Keratinocyte (primary cell): ENCODE data around the gene NLGN4X. TPM values are rescaled to one million over a fixed set of nuclear protein-coding genes. Genes with fewer than 3 reads are reported as not detected.

Source experiments
- DNase-seq: peaks from one replicate; pipeline ENCODE4 v3.0.0-alpha.2; 2011; ENCODE audit warnings: low read depth, missing footprints, low spot score
- FAIRE-seq: peaks from 2 replicates; lab custom pipeline; 2011; peaks lifted over from hg19 to GRCh38; lab: Jason Lieb, UNC
- H2AFZ ChIP-seq: 2 replicates; pipeline ENCODE4 v1.6.0; 2012; ENCODE audit warnings: low read length, control low read depth, inconsistent platforms; ENCODE audit not compliant: control insufficient read depth
- H3K27ac ChIP-seq: 2 replicates; pipeline ENCODE4 v1.5.1; 2011; ENCODE audit warnings: low read length; ENCODE audit not compliant: control insufficient read depth, insufficient read depth
- H3K27me3 ChIP-seq: 3 replicates; pipeline ENCODE4 v1.6.0; 2011; ENCODE audit warnings: low read length; ENCODE audit not compliant: control insufficient read depth, insufficient read depth; ENCODE audit errors: extremely low read depth
- H3K36me3 ChIP-seq, 2 experiments: 2 replicates in 1 of 2; 3 replicates in 1 of 2; pipeline ENCODE4 v1.5.1; 2011; ENCODE audit warnings: low read length in 2 of 2, mild to moderate bottlenecking in 1 of 2; ENCODE audit not compliant: control insufficient read depth in 2 of 2, insufficient read depth in 2 of 2; ENCODE audit errors: extremely low read depth in 1 of 2
- H3K4me1 ChIP-seq: 3 replicates; pipeline ENCODE4 v1.5.1; 2011; ENCODE audit warnings: low read length; ENCODE audit not compliant: control insufficient read depth, insufficient read depth; ENCODE audit errors: extremely low read depth
- H3K4me2 ChIP-seq: 3 replicates; pipeline ENCODE4 v1.6.0; 2011; ENCODE audit warnings: low read depth, low read length; ENCODE audit not compliant: control insufficient read depth, insufficient read depth; ENCODE audit errors: extremely low read depth
- H3K4me3 ChIP-seq, 3 experiments: fragments of 200-600 bp in 1 of 3; sonication (generic) in 1 of 3; 2 replicates in 2 of 3; 3 replicates in 1 of 3; pipeline ENCODE4 v1.5.1; 2011 to 2016; ENCODE audit warnings: low read length in 3 of 3, mild to moderate bottlenecking in 3 of 3, control low read depth in 2 of 3, inconsistent platforms in 1 of 3, low read depth in 1 of 3, mixed read lengths in 1 of 3, mixed run types in 1 of 3, moderate library complexity in 1 of 3; ENCODE audit not compliant: control insufficient read depth in 2 of 3, insufficient read depth in 2 of 3; ENCODE audit errors: extremely low read depth in 1 of 3
- H3K79me2 ChIP-seq: 2 replicates; pipeline ENCODE4 v1.6.0; 2012; ENCODE audit warnings: low read length; ENCODE audit not compliant: control insufficient read depth, insufficient read depth
- H3K9ac ChIP-seq: 3 replicates; pipeline ENCODE4 v1.6.0; 2011; ENCODE audit warnings: low read length; ENCODE audit not compliant: control insufficient read depth, insufficient read depth; ENCODE audit errors: extremely low read depth
- H3K9me1 ChIP-seq: 3 replicates; pipeline ENCODE4 v1.6.0; 2011; ENCODE audit warnings: low read length; ENCODE audit not compliant: control insufficient read depth, insufficient read depth; ENCODE audit errors: extremely low read depth
- H3K9me3 ChIP-seq: 2 replicates; pipeline ENCODE4 v1.5.1; 2012; ENCODE audit warnings: low read depth, low read length; ENCODE audit not compliant: control insufficient read depth
- H4K20me1 ChIP-seq: 3 replicates; pipeline ENCODE4 v1.6.0; 2011; ENCODE audit warnings: low read length; ENCODE audit not compliant: control insufficient read depth, insufficient read depth; ENCODE audit errors: extremely low read depth
- EZH2 ChIP-seq: IDR thresholded peaks from one replicate; pipeline ENCODE4 v1.6.1; 2012; ENCODE audit warnings: inconsistent platforms, mild to moderate bottlenecking, low read length, moderate library complexity
- dilution Hi-C: fragments of 300-500 bp; cut with MboI; formaldehyde crosslinking; loops from one replicate; pipeline ENCODE4 v1.7.0; 2020; ENCODE audit warnings: low sequenced_read_pairs; ENCODE audit not compliant: extremely low pct_ligation_motif_present
- polyA plus RNA-seq, 5 experiments: library from polyadenylated mRNA; depleted of rRNA in 3 of 5; stranded (reverse) in 3 of 5; stranded (forward) in 1 of 5; unstranded in 1 of 5; fragments of >200 nt; gene quantifications; 1 replicate in 1 of 5; 2 replicates in 3 of 5; 3 replicates in 1 of 5; pipeline versions ENCODE4 v1.2.1 to v1.2.3, GENCODE V29; 2011 to 2012; ENCODE audit warnings: missing spikeins in 2 of 5, low read depth in 1 of 5, low replicate concordance in 1 of 5
- TF ChIP-seq, protein P1 (sequence below), 3 experiments: IDR thresholded peaks in 1 of 3; conservative IDR thresholded peaks in 1 of 3; optimal IDR thresholded peaks in 1 of 3; 2 replicates in 2 of 3; 3 replicates in 1 of 3; pipeline versions ENCODE3 to v1.5.1; 2011; ENCODE audit warnings: low read length in 3 of 3, mild to moderate bottlenecking in 3 of 3, moderate library complexity in 2 of 3, control low read depth in 1 of 3, inconsistent platforms in 1 of 3; ENCODE audit not compliant: insufficient read depth in 2 of 3; ENCODE audit errors: extremely low read depth in 1 of 3

NLGN4X gene
- polyA plus RNA-seq, 1 donor (not counting 4 experiments of a cell fraction or from before 2014, with no cell fraction given) = 2.0 TPM

DNA sequence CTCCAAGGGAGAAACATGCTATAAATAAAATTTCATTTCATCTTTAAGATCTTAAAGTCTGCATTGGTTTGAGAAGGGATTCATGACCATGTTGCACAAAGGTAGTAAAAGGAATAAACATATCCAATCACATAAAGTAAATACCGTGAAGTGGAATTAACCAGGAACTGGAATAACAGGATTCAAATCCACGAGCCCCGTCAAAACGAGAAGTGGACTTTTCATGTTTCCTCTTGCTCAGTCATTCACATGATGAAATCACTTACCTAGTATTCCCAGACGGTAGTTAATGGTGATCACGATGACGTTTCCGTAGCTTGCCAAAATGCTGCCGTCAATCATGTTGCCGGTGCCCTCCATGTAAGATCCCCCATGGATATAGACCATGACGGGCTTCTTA lies 199.7 kb downstream of the NLGN4X start:
- no peak overlapping the region for H3K9ac ChIP-seq
- peaks cover 6% of the 10 kb centered on the region for H3K4me1 ChIP-seq
- no peaks in the 10 kb centered on the region for H3K36me3 ChIP-seq
- dilution Hi-C loops = no loop called here
- no peak overlapping the region for H3K27ac ChIP-seq
- H2AFZ ChIP-seq = no peak overlapping the region
- FAIRE-seq (no peak), DNase-seq (no peak)
- no peaks in the 10 kb centered on the region for H3K79me2 ChIP-seq
- H3K27me3 ChIP-seq = no peaks in the 10 kb centered on the region
- H3K9me1 ChIP-seq = no peaks in the 10 kb centered on the region
- no peaks in the 10 kb centered on the region for H3K9me3 ChIP-seq
- no peaks in the 10 kb centered on the region for H4K20me1 ChIP-seq
- TF ChIP-seq, protein P1, sequence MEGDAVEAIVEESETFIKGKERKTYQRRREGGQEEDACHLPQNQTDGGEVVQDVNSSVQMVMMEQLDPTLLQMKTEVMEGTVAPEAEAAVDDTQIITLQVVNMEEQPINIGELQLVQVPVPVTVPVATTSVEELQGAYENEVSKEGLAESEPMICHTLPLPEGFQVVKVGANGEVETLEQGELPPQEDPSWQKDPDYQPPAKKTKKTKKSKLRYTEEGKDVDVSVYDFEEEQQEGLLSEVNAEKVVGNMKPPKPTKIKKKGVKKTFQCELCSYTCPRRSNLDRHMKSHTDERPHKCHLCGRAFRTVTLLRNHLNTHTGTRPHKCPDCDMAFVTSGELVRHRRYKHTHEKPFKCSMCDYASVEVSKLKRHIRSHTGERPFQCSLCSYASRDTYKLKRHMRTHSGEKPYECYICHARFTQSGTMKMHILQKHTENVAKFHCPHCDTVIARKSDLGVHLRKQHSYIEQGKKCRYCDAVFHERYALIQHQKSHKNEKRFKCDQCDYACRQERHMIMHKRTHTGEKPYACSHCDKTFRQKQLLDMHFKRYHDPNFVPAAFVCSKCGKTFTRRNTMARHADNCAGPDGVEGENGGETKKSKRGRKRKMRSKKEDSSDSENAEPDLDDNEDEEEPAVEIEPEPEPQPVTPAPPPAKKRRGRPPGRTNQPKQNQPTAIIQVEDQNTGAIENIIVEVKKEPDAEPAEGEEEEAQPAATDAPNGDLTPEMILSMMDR (optimal IDR thresholded peaks at IDR 0.05 in 1 of 3, IDR thresholded peaks at IDR 0.05 in 1 of 3, conservative IDR thresholded peaks at IDR 0.05 in 1 of 3; ENCODE audit: extremely low read depth in 1 of 3, insufficient read depth in 2 of 3, low read length in 3 of 3) = no peak
- no peak for TF ChIP-seq EZH2
- no peak overlapping the region for H3K4me3 ChIP-seq
- no peak overlapping the region for H3K4me2 ChIP-seq

DNA sequence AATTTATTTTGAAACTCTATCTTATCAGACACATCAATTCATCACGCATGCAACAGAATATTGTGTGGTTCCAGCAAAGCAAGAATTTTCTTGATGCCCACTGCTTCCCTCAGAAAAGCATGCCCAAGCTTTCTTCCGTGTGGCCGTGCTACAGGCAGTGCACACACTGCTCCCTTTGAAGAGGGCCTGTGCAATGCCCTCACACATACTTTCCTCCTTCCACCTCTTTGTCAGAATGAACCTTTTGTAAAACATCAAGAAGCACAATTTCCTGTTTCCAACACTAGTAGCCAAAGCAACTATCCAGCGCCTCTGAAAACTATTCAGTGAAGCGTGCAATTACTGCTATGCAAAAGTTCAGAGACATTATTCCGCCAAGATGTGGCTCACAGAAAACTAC lies 201.7 kb downstream of the NLGN4X start:
- dilution Hi-C loops = no loop called here
- H3K36me3 ChIP-seq = no peaks in the 10 kb centered on the region
- TF ChIP-seq, protein P1 (optimal IDR thresholded peaks at IDR 0.05 in 1 of 3, IDR thresholded peaks at IDR 0.05 in 1 of 3, conservative IDR thresholded peaks at IDR 0.05 in 1 of 3; ENCODE audit: extremely low read depth in 1 of 3, insufficient read depth in 2 of 3, low read length in 3 of 3) = no peak
- TF ChIP-seq EZH2 = no peak
- H3K4me2 ChIP-seq = no peak overlapping the region
- no peak overlapping the region for H2AFZ ChIP-seq
- no peak overlapping the region for H3K27ac ChIP-seq
- H4K20me1 ChIP-seq = no peaks in the 10 kb centered on the region
- H3K4me1 ChIP-seq = peaks cover 8% of the 10 kb centered on the region
- H3K9me1 ChIP-seq = no peaks in the 10 kb centered on the region
- H3K4me3 ChIP-seq = no peak overlapping the region
- H3K27me3 ChIP-seq = no peaks in the 10 kb centered on the region
- no peak for DNase-seq
- no peak for FAIRE-seq
- no peak overlapping the region for H3K9ac ChIP-seq
- no peaks in the 10 kb centered on the region for H3K9me3 ChIP-seq
- H3K79me2 ChIP-seq = no peaks in the 10 kb centered on the region
